ENCODE results near the gene ERCC5. TPM values are rescaled to one million over a fixed set of nuclear protein-coding genes. Genes with fewer than 3 reads are reported as not detected.

Gene ERCC5
- total RNA-seq: 10 to 100 TPM; 45.4 to 52.3 TPM

- ChIA-PET CTCF (interaction anchor here (0.8 to 3.0 kb wide), 5 partner anchors 24 to 253 kb away, joined by 3 to 13 read pairs (median 5); partner anchors contain the start of genes BIVM and POGLUT2), POLR2A (interaction anchor here (0.5 to 2.8 kb wide), 8 partner anchors 46 to 254 kb away, joined by 3 to 21 read pairs (median 4); partner anchors contain the start of genes TEX30 and TPP2)
Observed at GRCh38 chr13:102845630-102846260, at the start of gene ERCC5. Gene ERCC5, plus strand, starts transcription at chr13:102846032. Its CDS starts 235 bp downstream, at chr13:102846267.

- POLR2A ChIA-PET: interaction anchor here (0.8 to 2.2 kb wide), 3 partner anchors 25 to 160 kb away, joined by 3 to 22 read pairs (median 14); partner anchors contain the start of genes ERCC5 and TEX30
- CTCF ChIA-PET: interaction anchor here (1.3 to 2.0 kb wide), 5 partner anchors 14 to 218 kb away, joined by 4 to 10 read pairs (median 10); partner anchors contain the start of gene ERCC5
Observed at GRCh38 chr13:102798581-102799425, 47.0 kb upstream of the ERCC5 start, which contains the start of the genes BIVM and POGLUT2. Gene BIVM, plus strand, starts transcription at chr13:102799119. Its CDS starts 8,149 bp downstream, at chr13:102807268. Gene POGLUT2, minus strand, starts transcription at chr13:102798976. Its CDS starts 306 bp downstream, at chr13:102798670.

DNA sequence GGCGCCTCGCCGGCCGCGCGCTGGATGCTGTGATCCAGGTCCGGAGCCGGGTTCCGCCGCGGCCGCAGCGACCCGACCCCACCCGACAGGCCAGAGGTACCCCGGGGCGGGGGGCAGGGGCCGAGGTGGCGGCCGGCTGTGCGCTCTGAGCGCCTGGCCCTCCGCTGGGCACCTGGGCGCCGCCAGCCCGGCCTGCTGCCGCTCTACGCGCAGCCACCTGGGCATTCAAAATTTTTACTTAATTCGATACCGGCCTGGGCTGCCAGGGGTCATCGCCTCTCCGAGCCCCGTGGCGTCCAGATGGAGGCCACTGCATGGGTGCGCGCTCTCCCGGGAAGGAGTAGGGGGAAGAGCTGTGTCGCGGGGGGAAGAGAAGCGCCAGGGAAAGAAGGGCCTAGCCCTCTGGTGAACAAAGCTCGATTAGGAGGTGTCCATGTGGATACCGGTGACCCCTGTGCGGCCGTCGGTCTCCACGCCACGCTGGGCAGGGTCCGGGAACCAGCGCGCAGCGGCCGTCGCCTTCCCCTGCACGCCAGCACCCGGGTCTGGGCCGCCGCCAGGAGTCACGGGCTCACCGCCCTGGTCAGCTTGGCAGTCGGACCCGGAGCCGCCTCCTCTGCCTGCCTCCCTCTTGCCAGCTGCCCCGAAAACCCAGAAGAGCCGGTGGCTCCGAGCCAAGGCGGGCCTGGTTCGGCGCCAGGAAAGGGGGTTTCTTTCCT is 46.2 kb upstream of the ERCC5 start:
- CTCF ChIA-PET: interaction anchor here (1.3 to 2.0 kb wide), 8 partner anchors 15 to 218 kb away, joined by 4 to 11 read pairs (median 9); partner anchors contain the start of genes ERCC5 and TEX30
- POLR2A ChIA-PET: interaction anchor here (0.6 to 2.2 kb wide), 6 partner anchors 20 to 202 kb away, joined by 3 to 22 read pairs (median 12); partner anchors contain the start of genes ERCC5, TEX30 and TPP2

DNA sequence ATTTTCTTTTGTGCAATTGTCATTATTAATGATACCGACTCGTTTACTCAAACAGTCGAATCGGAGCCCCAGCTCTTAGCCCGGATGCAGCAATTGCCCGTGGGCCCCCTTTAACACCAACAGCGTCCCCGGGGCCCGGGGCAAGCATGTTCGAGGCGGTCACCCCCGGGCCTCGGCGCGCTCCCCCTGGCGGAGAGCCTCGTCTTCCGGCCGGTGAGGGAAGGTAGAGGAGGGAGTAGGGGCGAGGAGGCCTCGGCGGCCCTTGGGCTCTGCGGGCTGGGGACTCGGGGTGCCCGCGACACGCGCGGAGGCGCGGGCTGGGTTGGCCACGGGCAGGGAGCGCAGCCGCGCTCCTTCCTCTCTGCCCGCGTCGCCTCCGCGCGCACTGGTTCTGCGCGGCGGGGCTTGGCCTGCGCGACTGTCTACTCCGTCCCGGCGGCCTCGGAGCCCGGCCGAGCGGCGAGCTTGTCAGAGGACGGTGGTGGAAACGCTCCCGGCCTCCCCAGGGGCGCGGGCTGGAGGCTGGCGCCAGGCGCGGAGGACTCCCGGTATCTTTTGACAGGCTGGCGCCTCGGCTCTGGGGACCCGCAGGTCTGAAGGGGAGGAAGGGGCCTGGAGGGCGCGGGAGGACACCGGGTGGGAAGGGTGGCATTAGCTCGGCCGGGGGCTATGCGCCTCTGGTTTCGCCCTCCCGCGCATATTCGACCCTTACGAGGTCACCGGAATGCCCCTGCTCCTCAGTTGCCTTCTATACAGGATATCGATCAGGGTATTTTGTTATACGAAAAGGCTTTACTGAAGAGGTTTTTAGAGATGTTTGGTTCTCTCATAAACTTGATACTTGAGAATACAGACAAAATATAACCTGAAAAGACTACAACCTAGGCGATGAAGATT is 45.4 kb upstream of the ERCC5 start:
- ChIA-PET POLR2A (interaction anchor here (0.6 to 2.2 kb wide), 5 partner anchors 20 to 203 kb away, joined by 3 to 22 read pairs (median 13); partner anchors contain the start of genes ERCC5, TEX30 and TPP2), CTCF (interaction anchor here (0.7 to 2.0 kb wide), 11 partner anchors 14 to 230 kb away, joined by 3 to 11 read pairs (median 6); partner anchors contain the start of genes ERCC5 and TEX30)

- ChIA-PET CTCF (no interaction called here), POLR2A (no interaction called here)
Observed at GRCh38 chr13:102805680-102806079, 40.2 kb upstream of the ERCC5 start.

DNA sequence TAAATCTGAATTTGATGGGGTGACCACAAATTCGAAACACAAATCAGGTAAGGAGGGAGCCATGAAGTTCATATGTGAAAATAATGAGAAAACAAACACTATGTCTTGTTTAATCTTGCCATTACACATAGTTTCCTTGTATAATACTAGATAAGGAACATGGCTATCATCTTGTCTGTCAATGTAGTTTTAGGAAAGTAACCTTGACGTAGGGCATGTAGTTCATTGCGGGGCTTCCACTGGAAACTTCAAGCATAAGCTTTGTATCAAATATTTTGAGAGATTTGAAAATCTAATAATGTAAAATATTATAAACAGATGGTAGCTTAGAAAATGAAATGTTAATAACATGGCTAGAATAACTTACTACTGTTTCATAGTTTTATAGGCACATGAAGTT is 38.1 kb upstream of the ERCC5 start:
- POLR2A ChIA-PET: no interaction called here
- CTCF ChIA-PET: no interaction called here

- POLR2A ChIA-PET: no interaction called here
- CTCF ChIA-PET: interaction anchor here (2.4 kb wide), 1 partner anchor 12 kb away, joined by 6 read pairs; no protein-coding TSS in a partner anchor
Observed at GRCh38 chr13:102812611-102813287, 33.1 kb upstream of the ERCC5 start.

DNA sequence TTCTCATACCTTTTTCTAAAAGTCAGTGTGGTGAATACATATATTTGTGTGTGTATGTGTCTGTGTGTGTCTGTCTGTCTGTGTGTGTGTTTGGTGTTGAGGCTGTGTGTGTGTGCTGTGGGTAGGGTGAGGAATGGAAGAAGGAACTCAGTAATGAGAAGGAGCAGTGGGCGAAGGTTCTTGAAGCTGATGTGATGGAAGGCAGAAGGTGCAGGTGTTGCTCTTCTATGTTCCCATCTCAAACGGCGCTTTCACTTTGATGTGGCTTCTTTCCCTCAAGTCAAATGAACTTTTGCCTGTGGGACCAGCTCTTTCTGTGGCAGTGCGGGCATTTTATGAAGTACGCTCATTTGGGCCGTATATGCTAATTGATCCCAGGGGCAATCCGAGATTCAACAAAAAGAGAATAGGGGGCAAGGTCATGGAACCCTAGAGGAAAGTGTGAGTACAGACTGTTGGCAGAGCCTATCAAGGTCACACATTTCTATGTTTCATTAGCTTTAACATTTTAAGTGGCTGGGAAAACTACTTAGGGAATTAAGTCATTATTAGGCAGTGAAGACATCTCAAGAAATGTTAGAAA is 31.7 kb upstream of the ERCC5 start:
- CTCF ChIA-PET: interaction anchor here (1.0 to 2.4 kb wide), 2 partner anchors 14 to 78 kb away, joined by 3 to 6 read pairs; no protein-coding TSS in a partner anchor
- POLR2A ChIA-PET: no interaction called here

- CTCF ChIA-PET: interaction anchor here (1.0 to 2.4 kb wide), 2 partner anchors 15 to 78 kb away, joined by 3 to 6 read pairs; no protein-coding TSS in a partner anchor
- POLR2A ChIA-PET: no interaction called here
Observed at GRCh38 chr13:102814793-102815192, 31.0 kb upstream of the ERCC5 start.

DNA sequence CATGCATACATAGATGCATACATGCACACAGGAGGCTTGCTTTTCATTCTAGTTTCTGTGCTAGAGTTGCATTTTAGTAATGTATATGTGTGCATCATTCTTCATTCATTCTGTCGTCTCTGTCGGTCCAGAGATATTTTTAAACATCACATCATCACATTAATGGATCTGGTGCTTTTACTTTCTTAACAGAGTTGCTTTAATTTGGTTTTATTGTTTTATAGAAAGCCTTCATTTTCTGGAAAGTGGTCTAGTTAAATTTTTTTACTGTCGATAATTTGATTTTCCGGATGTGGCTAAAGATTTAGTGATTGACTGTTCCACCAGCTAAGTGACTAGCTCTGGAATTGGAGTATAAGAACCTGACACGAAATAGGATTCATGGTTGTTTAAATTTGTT is 30.0 kb upstream of the ERCC5 start:
- CTCF ChIA-PET: no interaction called here
- POLR2A ChIA-PET: no interaction called here

- ChIA-PET POLR2A (no interaction called here), CTCF (no interaction called here)
Observed at GRCh38 chr13:102816708-102817107, 29.1 kb upstream of the ERCC5 start.

DNA sequence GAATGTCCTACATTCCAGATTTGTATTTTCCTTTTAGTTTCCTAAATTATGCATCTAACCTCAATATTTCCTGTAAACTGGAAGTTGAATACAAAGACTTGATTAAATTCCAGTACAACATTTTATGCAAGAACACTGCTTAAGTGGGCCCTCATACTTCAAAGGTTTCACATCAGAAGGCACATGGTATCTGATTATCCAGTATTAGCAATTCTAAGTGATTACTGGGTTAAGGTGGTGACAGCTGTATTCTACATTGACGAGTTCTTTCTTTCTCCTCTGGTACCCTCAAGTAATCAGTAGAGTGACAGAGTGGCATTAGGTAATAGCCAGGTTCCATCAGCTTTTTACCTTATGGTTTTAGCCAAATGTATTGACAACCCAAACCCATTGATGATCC is 28.6 kb upstream of the ERCC5 start:
- POLR2A ChIA-PET: no interaction called here
- CTCF ChIA-PET: no interaction called here

DNA sequence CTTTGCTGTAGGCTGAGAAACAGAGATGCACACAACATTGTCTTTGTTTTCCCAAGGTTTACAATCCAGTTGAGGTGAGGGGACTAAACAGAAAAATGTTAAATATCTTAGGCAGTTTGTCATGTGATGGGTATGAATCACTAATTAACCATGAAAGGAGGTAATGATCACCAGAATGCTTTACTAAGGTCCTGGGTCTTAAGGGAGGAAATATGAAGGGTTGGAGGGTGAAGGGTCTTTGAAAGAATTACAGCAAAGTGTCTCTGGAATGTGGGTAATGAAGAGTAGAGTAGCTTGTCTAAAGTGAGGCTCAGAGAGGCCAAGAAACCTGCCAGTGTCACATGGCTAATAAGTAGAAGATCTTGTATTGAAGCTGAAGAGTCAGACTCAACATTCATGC is 27.9 kb upstream of the ERCC5 start:
- ChIA-PET CTCF (no interaction called here), POLR2A (no interaction called here)

GRCh38 chr13:102825400-102825799 is 20.4 kb upstream of the ERCC5 start:
- ChIA-PET POLR2A (no interaction called here), CTCF (no interaction called here)

DNA sequence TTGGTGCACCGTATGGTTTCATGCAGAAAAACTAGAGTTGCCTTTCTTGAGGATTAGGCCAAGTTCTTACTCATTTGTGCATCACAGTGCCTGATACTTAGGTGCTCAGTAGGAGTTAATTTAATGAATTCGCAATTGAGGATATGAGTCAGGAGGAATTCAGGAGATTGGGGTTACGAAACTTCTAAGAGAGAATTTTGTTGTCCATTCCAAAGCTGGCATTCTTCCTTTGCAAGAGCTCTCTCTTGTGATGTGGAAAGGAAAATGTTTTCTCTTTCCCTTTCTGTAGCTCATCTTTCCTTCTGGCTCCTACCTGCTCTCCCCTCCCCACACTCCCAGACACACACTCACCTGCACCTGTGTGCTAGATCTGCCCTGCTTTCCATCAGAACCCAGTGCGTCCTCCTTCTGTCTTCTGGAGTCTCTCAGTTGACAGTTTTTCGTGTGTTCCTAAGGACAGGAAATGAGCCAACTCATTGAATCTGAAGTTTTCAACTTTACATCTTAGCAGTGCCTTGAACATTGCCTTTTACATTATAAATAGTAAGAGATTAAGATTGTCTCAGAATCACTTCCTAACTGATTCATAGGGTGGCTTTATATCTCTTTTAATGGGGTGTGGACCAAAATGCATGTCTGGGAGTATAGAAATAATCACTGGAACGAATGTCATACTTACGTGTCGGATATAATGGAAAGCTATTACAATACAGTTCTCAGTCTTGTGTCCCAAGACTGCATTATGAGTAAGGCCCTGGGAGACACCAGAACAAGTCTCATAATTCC is 19.7 kb upstream of the ERCC5 start:
- ChIA-PET CTCF (no interaction called here), POLR2A (no interaction called here)

- ChIA-PET POLR2A (no interaction called here), CTCF (no interaction called here)
Observed at GRCh38 chr13:102830646-102831045, 15.2 kb upstream of the ERCC5 start.

- CTCF ChIA-PET: no interaction called here
- POLR2A ChIA-PET: no interaction called here
Observed at GRCh38 chr13:102836471-102836870, 9.4 kb upstream of the ERCC5 start.

All from activated CD8-positive, alpha-beta memory T cell treated with anti-CD3 and anti-CD28 coated beads for 36 hours (primary cell).